ENCODE measurements around the gene MEF2C. TPM values are rescaled to one million over a fixed set of nuclear protein-coding genes. Genes with fewer than 3 reads are reported as not detected.

MEF2C gene
- total RNA-seq, 1 experiment from 2014 or later: 1.7 TPM

DNA sequence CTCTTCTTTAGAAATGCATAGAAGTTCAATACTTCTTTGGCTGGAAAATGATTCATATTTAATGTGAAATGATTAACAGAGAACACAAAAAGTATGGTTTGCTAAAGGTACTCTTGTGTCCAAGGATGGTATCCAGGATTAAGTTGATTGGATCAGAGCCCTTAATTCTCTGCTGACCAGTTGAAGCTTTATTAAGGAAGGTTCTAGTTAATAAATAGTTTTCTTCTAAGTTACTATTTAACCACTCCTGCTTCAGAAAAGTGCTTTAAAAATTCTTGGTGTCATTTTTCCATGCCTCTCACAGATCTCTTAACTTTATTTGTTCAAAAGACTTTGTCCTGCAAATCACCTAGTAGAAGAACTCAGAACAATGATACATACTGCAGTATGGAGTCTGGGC is 134.3 kb downstream of the MEF2C start (continued):
- TF ChIP-seq, protein P1, sequence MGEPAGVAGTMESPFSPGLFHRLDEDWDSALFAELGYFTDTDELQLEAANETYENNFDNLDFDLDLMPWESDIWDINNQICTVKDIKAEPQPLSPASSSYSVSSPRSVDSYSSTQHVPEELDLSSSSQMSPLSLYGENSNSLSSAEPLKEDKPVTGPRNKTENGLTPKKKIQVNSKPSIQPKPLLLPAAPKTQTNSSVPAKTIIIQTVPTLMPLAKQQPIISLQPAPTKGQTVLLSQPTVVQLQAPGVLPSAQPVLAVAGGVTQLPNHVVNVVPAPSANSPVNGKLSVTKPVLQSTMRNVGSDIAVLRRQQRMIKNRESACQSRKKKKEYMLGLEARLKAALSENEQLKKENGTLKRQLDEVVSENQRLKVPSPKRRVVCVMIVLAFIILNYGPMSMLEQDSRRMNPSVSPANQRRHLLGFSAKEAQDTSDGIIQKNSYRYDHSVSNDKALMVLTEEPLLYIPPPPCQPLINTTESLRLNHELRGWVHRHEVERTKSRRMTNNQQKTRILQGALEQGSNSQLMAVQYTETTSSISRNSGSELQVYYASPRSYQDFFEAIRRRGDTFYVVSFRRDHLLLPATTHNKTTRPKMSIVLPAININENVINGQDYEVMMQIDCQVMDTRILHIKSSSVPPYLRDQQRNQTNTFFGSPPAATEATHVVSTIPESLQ (CRISPR knock-in tag; IDR thresholded peaks at IDR 0.05): no peak
- TF ChIP-seq ELF4 (CRISPR knock-in tag; IDR thresholded peaks at IDR 0.05; ENCODE audit: low read depth) (no peak), JUN (CRISPR knock-in tag; IDR thresholded peaks at IDR 0.05) (no peak), CBFB (CRISPR knock-in tag; IDR thresholded peaks at IDR 0.05; ENCODE audit: low read depth) (no peak), CDX4 (CRISPR knock-in tag; IDR thresholded peaks at IDR 0.05; ENCODE audit: borderline replicate concordance) (no peak)

DNA sequence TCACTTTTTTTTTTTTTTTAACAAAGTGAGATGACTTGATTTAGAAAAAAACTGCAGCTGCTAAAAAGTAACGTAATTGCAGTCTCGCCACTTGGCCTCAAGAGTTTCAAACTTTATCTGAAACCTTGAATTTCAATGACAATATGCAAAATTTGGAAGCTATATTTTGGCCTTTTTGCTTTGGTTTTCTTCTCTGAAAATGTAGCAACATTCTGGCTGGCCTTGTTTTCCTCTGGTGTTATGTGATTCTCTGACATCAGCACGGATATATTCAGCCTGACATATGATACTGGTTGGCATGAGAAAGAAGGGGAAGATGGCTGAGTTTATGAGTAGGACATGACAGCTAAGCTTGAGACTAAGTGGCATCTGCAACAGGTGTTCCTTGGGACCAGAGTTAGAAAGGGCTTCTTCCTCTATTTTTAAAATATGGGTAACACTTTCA is 136.5 kb downstream of the MEF2C start:
- POLR2A ChIA-PET: no interaction called here
- CTCF ChIA-PET: interaction anchor here (1.0 kb wide), 1 partner anchor 22 kb away, joined by 3 read pairs; no protein-coding TSS in a partner anchor
- TF ChIP-seq NFE2L1 (CRISPR knock-in tag; IDR thresholded peaks at IDR 0.05): no peak
- TF ChIP-seq, protein P2, sequence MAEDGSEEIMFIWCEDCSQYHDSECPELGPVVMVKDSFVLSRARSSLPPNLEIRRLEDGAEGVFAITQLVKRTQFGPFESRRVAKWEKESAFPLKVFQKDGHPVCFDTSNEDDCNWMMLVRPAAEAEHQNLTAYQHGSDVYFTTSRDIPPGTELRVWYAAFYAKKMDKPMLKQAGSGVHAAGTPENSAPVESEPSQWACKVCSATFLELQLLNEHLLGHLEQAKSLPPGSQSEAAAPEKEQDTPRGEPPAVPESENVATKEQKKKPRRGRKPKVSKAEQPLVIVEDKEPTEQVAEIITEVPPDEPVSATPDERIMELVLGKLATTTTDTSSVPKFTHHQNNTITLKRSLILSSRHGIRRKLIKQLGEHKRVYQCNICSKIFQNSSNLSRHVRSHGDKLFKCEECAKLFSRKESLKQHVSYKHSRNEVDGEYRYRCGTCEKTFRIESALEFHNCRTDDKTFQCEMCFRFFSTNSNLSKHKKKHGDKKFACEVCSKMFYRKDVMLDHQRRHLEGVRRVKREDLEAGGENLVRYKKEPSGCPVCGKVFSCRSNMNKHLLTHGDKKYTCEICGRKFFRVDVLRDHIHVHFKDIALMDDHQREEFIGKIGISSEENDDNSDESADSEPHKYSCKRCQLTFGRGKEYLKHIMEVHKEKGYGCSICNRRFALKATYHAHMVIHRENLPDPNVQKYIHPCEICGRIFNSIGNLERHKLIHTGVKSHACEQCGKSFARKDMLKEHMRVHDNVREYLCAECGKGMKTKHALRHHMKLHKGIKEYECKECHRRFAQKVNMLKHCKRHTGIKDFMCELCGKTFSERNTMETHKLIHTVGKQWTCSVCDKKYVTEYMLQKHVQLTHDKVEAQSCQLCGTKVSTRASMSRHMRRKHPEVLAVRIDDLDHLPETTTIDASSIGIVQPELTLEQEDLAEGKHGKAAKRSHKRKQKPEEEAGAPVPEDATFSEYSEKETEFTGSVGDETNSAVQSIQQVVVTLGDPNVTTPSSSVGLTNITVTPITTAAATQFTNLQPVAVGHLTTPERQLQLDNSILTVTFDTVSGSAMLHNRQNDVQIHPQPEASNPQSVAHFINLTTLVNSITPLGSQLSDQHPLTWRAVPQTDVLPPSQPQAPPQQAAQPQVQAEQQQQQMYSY (CRISPR knock-in tag; IDR thresholded peaks at IDR 0.05): no peak
- TF ChIP-seq JAZF1 (CRISPR knock-in tag; IDR thresholded peaks at IDR 0.05): no peak
- TF ChIP-seq GABPB1 (CRISPR knock-in tag; IDR thresholded peaks at IDR 0.05): no peak
- TF ChIP-seq ZNF219 (CRISPR knock-in tag; IDR thresholded peaks at IDR 0.05; ENCODE audit: borderline replicate concordance): no peak
- no peak for TF ChIP-seq GTF2I (CRISPR knock-in tag; conservative IDR thresholded peaks at IDR 0.05)
- TF ChIP-seq, protein P3, sequence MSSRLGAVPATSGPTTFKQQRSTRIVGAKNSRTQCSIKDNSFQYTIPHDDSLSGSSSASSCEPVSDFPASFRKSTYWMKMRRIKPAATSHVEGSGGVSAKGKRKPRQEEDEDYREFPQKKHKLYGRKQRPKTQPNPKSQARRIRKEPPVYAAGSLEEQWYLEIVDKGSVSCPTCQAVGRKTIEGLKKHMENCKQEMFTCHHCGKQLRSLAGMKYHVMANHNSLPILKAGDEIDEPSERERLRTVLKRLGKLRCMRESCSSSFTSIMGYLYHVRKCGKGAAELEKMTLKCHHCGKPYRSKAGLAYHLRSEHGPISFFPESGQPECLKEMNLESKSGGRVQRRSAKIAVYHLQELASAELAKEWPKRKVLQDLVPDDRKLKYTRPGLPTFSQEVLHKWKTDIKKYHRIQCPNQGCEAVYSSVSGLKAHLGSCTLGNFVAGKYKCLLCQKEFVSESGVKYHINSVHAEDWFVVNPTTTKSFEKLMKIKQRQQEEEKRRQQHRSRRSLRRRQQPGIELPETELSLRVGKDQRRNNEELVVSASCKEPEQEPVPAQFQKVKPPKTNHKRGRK (CRISPR knock-in tag; IDR thresholded peaks at IDR 0.05; ENCODE audit: borderline replicate concordance): no peak
- TF ChIP-seq MXD4 (CRISPR knock-in tag; IDR thresholded peaks at IDR 0.05; ENCODE audit: borderline replicate concordance): no peak
- no peak for TF ChIP-seq NR3C1 (CRISPR knock-in tag; conservative IDR thresholded peaks at IDR 0.05; ENCODE audit: low read depth)
- TF ChIP-seq ZNF416 (CRISPR knock-in tag; IDR thresholded peaks at IDR 0.05): no peak
- TF ChIP-seq ZNF423 (CRISPR knock-in tag; IDR thresholded peaks at IDR 0.05): no peak
- TF ChIP-seq ZNF263 (CRISPR knock-in tag; IDR thresholded peaks at IDR 0.05; ENCODE audit: low read depth): no peak
- TF ChIP-seq ATF3 (CRISPR knock-in tag; conservative IDR thresholded peaks at IDR 0.05): no peak
- no peak for TF ChIP-seq TEAD4 (CRISPR knock-in tag; IDR thresholded peaks at IDR 0.05)
- TF ChIP-seq ATF2 (CRISPR knock-in tag; IDR thresholded peaks at IDR 0.05; ENCODE audit: borderline replicate concordance, low read depth): no peak
- no peak for TF ChIP-seq RORB (CRISPR knock-in tag; IDR thresholded peaks at IDR 0.05)
- ATAC-seq (no peak), DNase-seq (ENCODE audit: low spot score) (no peak)
- no peak overlapping the region for H3K27ac Mint-ChIP-seq
- no peaks in the 10 kb centered on the region for H3K36me3 Mint-ChIP-seq
- peaks cover 2% of the 10 kb centered on the region; the same call in 1 of the 2 replicates for H3K4me1 Mint-ChIP-seq
- H3K4me3 Mint-ChIP-seq: no peak overlapping the region
- no peaks in the 10 kb centered on the region for H3K27me3 Mint-ChIP-seq (ENCODE audit: low read depth)
- no peaks in the 10 kb centered on the region for H3K9me3 Mint-ChIP-seq
